Astrocyte of the cerebellum (primary cell): Measurements from ENCODE around the gene ITGB3BP.

Source experiments
- DNase-seq: peaks from one replicate; pipeline ENCODE4 v3.0.0-alpha.2; 2011; ENCODE audit warnings: low read depth
- H3K4me3 ChIP-seq: 2 replicates; pipeline ENCODE4 v1.5.1; 2011; ENCODE audit warnings: mild to moderate bottlenecking, low read depth, low read length, moderate library complexity
- in situ Hi-C: cut with HindIII; loops from 2 replicates; pipeline ENCODE4 v1.10.0; 2017; ENCODE audit warnings: low sequenced_read_pairs
- TF ChIP-seq, protein P1 (sequence below): IDR thresholded peaks from 2 replicates; pipeline ENCODE4 v1.5.1; 2012; ENCODE audit warnings: low read length, low read depth, moderate library complexity, mild to moderate bottlenecking; ENCODE audit errors: missing control alignments

The ITGB3BP gene

GRCh38 chr1:63537940-63538339 is 14.9 kb upstream of the ITGB3BP start:
- H3K4me3 ChIP-seq: no peak overlapping the region
- peak; percentile 4 for DNase-seq
- TF ChIP-seq, protein P1, sequence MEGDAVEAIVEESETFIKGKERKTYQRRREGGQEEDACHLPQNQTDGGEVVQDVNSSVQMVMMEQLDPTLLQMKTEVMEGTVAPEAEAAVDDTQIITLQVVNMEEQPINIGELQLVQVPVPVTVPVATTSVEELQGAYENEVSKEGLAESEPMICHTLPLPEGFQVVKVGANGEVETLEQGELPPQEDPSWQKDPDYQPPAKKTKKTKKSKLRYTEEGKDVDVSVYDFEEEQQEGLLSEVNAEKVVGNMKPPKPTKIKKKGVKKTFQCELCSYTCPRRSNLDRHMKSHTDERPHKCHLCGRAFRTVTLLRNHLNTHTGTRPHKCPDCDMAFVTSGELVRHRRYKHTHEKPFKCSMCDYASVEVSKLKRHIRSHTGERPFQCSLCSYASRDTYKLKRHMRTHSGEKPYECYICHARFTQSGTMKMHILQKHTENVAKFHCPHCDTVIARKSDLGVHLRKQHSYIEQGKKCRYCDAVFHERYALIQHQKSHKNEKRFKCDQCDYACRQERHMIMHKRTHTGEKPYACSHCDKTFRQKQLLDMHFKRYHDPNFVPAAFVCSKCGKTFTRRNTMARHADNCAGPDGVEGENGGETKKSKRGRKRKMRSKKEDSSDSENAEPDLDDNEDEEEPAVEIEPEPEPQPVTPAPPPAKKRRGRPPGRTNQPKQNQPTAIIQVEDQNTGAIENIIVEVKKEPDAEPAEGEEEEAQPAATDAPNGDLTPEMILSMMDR: no peak
- in situ Hi-C loops: no loop called here

GRCh38 chr1:63537006-63537405 is 14.0 kb upstream of the ITGB3BP start:
- no peak overlapping the region for H3K4me3 ChIP-seq
- TF ChIP-seq, protein P1: no peak
- DNase-seq: no peak
- in situ Hi-C loops: no loop called here

- TF ChIP-seq, protein P1: no peak
- in situ Hi-C loops: no loop called here
- no peak for DNase-seq
- no peak overlapping the region for H3K4me3 ChIP-seq
Observed at GRCh38 chr1:63534406-63534805, 11.4 kb upstream of the ITGB3BP start.

- no peak for DNase-seq
- no peak overlapping the region for H3K4me3 ChIP-seq
- in situ Hi-C loops: no loop called here
- TF ChIP-seq, protein P1: no peak
Observed at GRCh38 chr1:63533931-63534330, 10.9 kb upstream of the ITGB3BP start.

- no peak for DNase-seq
- TF ChIP-seq, protein P1: no peak
- in situ Hi-C loops: no loop called here
- no peak overlapping the region for H3K4me3 ChIP-seq
Observed at GRCh38 chr1:63532727-63533126, 9.7 kb upstream of the ITGB3BP start.

- in situ Hi-C loops: no loop called here
- H3K4me3 ChIP-seq: peak overlapping the region; percentile 75
- DNase-seq: no peak
- TF ChIP-seq, protein P1: no peak
Observed at GRCh38 chr1:63524201-63524600, 1.2 kb upstream of the ITGB3BP start.

GRCh38 chr1:63523738-63524137 is 713 bp upstream of the ITGB3BP start:
- in situ Hi-C loops: no loop called here
- DNase-seq: peak; percentile 2
- TF ChIP-seq, protein P1: no peak
- H3K4me3 ChIP-seq: peak overlapping the region; percentile 75
